Measurements from ENCODE around the gene PACC1.
A peak's percentile ranks its signal among the peaks of the same experiment; 100 is the strongest.

The PACC1 gene

DNA sequence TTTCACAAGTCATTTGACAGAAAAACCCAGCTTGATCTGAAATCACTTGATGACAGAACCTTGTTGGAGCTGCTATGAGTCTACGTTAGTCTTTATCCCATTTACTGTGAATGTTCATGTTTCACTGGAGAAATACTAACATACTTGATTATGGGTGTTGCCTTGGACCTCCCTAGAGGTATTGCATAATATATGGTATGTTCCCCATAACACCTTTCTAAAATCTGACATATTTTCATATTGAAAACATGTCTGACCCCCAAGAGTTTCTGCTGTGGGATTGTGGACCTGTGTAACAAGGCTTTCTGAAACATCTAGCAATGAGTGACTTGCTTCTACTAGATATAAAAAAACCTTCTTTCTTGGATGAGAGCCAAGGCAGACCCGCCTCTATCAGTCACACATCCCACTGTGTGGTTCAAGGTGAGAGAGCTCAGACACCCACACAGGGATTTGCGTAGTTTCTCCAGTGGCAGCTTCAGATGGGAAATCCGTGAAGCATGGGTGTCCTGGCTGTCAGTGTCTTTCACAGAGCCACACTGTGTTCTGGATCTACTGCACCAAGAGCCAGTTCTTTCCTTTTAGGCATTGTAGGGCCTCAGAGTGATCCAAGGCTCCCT lies 22.6 kb upstream of the PACC1 start:
- DNase-seq = no peak

- no peak for DNase-seq
These were observed 20.3 kb upstream of the PACC1 start for GRCh38 chr1:212434992-212435391.

- no peak for DNase-seq
These were observed 19.1 kb upstream of the PACC1 start for GRCh38 chr1:212433577-212434462.

GRCh38 chr1:212432661-212433576 lies 18.2 kb upstream of the PACC1 start, which contains the start of gene NENF:
Gene NENF (plus strand): TSS chr1:212432920. CDS start chr1:212432944, 24 bp downstream.
- peak; percentile 52 to 76 (median 56) for DNase-seq

GRCh38 chr1:212432272-212432660 lies 17.6 kb upstream of the PACC1 start:
- no peak for DNase-seq

- DNase-seq = no peak
These were observed 17.0 kb upstream of the PACC1 start for GRCh38 chr1:212431644-212432043.

GRCh38 chr1:212430955-212431394 lies 16.3 kb upstream of the PACC1 start:
- no peak for DNase-seq

DNA sequence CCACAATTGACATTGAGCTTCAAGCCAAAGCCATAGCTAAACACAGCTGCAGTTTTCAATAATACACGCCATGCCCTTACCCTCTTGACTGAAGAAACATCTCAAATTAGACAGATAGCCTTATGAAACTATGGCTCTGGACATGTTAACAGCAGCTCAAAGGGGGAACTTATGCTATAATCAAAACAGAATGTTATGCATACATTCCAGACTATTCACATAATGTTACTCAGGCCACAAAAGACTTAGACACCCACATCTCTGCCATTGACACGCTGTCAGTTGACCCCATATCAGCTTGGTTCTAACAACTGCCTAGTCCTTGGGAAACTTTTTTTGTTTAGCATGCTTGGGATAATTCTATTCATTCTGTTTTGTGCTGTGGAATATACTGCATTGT lies 15.7 kb upstream of the PACC1 start:
- DNase-seq = no peak

GRCh38 chr1:212428496-212428895 lies 13.8 kb upstream of the PACC1 start:
- DNase-seq = no peak

DNA sequence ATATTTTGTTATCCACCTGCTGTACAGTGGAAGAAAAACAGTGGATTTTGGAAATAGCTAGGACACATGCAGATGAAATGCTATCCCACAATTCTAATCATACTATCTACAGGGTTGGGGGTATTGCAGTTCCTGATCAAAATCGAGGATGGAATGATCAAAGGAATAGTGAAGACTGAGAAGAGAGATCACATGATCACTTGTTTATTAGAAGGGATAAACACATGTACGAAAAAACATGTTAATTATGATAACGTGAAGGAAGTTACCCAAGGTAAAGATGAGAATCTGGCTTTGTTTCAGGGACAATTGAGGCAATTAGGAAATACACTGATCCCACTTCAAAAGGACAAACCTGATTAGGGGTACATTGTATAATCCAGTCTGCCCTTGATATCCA lies 9.2 kb upstream of the PACC1 start:
- no peak for DNase-seq

- no peak for DNase-seq
These were observed 6.5 kb upstream of the PACC1 start for GRCh38 chr1:212421165-212421564.

DNA sequence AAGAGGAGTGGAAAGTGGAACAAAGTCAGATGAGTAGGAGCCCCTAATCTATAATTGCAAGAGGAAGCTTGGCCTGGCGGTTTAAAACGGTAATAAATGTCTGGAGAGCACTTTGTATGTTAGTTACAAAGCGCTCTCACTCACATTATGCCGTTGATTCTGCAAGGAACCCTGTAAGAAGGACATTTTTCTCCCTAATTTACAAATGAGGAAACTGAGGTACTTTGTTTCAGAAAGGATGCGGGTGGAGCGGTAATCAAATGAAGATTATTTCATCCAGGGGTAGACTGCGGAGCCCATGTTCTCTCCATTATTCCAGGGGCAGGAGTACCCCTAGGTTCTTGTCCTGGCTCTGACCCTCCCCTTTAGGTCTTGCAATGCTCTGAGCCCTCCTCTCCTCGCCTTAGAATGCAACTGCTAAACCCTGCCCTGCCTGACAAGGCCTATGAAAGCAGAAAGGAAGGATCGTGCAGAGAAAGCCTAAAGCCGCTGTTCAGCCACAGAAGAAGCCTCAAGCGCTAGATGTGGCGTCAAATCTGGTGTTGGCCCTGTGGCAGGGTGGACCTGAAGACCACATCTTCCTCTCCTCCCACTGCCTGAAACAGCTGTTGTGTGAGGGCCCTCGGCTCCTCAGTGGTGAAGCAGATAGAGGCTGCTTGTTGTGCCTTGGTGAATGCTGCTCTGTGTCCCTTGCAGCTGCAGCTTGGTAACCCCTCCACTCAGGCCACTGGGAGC lies 588 bp upstream of the PACC1 start:
- DNase-seq = peak in 1 of 6 experiments; percentile 4

GRCh38 chr1:212413902-212414327 lies 771 bp downstream of the PACC1 start:
- no peak for DNase-seq

- DNase-seq = no peak
These were observed 2.3 kb downstream of the PACC1 start for GRCh38 chr1:212412374-212412773.

GRCh38 chr1:212410231-212410820 lies 4.4 kb downstream of the PACC1 start:
- DNase-seq = no peak

DNA sequence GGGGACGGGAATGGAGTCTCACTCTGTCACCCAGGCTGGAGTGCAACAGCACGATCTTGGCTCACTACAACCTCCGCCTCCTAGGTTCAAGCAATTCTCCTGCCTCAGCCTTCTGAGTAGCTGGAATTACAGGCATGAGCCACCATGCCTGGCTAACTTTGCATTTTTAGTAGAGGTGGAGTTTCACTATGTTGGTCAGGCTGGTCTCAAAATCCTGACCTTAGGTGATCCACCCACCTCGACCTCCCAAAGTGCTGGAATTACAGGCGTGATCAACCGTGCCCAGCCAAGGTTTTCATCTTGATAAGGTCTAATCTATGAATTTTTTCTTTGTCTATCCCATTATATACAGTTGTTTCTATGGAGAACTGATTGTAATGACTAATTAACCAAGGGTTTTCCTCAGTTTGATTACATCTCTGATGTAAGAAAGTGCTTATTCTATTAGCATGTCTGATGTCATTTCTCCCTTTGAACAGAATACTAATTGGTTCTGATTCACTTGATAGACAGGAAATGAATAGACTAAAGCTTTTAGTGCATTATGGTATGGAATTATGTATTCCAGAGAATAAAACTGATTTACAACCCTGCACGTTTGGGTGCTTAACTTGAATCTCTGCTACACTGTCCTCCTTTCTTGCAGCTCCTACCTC lies 11.9 kb downstream of the PACC1 start:
- no peak for DNase-seq

- no peak for DNase-seq
These were observed 12.7 kb downstream of the PACC1 start for GRCh38 chr1:212401838-212402582.

GRCh38 chr1:212401042-212401441 lies 13.6 kb downstream of the PACC1 start:
- no peak for DNase-seq

DNA sequence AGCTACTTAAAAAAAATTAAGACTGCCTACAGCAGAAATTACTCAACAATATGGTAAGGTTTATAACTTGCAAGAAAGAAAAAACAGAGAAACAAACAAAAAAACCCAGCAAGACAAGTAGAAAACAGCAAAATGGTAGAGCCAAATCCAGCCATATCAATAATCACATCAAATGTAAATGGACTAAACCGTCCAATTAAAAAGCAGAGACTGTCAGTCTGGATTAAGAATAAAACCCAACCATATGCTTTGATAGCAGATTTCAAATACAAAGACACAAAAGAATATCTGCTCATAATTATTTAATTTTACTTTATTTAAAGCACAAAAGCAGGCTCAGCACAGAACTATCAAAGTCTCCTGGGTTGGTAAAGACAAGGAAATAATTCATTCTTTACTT lies 17.5 kb downstream of the PACC1 start:
- DNase-seq = no peak

- DNase-seq = no peak
These were observed 18.0 kb downstream of the PACC1 start for GRCh38 chr1:212396638-212397037.
